CD4-positive, CD25-positive, alpha-beta regulatory T cell (primary cell): ENCODE results near the gene ITGB5. TPM values are rescaled to one million over a fixed set of nuclear protein-coding genes. Genes with fewer than 3 reads are reported as not detected.
A peak's percentile ranks its signal among the peaks of the same experiment; 100 is the strongest.
"Not testable (repeated sequence)": the region's sequence is repeated elsewhere in the genome, so short reads cannot be mapped to it uniquely, and the experiment has no call there.

Source experiments
- ATAC-seq, 2 donors: fragments of 150-1000 bp; cut with Tn5 transposase; one replicate each; pipeline ENCODE4 v1.10.0; 2021; ENCODE audit warnings: low read depth in 2 of 2, moderate number of reproducible peaks in 2 of 2, moderate library complexity in 1 of 2
- DNase-seq, 3 donors: peaks; one replicate each; pipeline versions ENCODE4 v3.0.0 to v3.0.0-alpha.2; 2012 to 2022; ENCODE audit warnings: mixed read lengths in 1 of 3
- H3K27ac ChIP-seq: one replicate; pipeline ENCODE4 v1.7.0; 2013; ENCODE audit warnings: mild to moderate bottlenecking, low read length; ENCODE audit not compliant: insufficient read depth, poor library complexity, severe bottlenecking
- H3K27me3 ChIP-seq: one replicate; pipeline ENCODE4 v1.7.0; 2013; ENCODE audit warnings: low read length; ENCODE audit not compliant: control insufficient read depth, insufficient read depth
- H3K36me3 ChIP-seq: one replicate; pipeline ENCODE4 v1.7.0; 2013; ENCODE audit warnings: mild to moderate bottlenecking, low read length, moderate library complexity; ENCODE audit not compliant: control insufficient read depth, insufficient read depth
- H3K4me1 ChIP-seq: 2 replicates; pipeline ENCODE4 v1.7.0; 2013; ENCODE audit warnings: mild to moderate bottlenecking, low read length; ENCODE audit not compliant: insufficient read depth, control insufficient read depth, poor library complexity, severe bottlenecking
- H3K4me3 ChIP-seq: one replicate; pipeline ENCODE4 v1.7.0; 2013; ENCODE audit warnings: low read depth, mild to moderate bottlenecking, low read length, moderate library complexity
- H3K9me3 ChIP-seq, 2 experiments: 1 replicate in 1 of 2; 2 replicates in 1 of 2; pipeline ENCODE4 v1.7.0; 2013; ENCODE audit warnings: low read length in 2 of 2, mild to moderate bottlenecking in 1 of 2, moderate library complexity in 1 of 2; ENCODE audit not compliant: control insufficient read depth in 2 of 2
- H3K27ac Mint-ChIP-seq, 3 donors: one replicate each; pipeline ENCODE4 v1.8.0; 2020 to 2022; ENCODE audit warnings: mild to moderate bottlenecking in 3 of 3, mixed read lengths in 3 of 3, moderate library complexity in 2 of 3
- H3K27me3 Mint-ChIP-seq: one replicate; pipeline ENCODE4 v1.8.0; 2022; ENCODE audit warnings: mild to moderate bottlenecking, mixed read lengths
- H3K36me3 Mint-ChIP-seq: one replicate; pipeline ENCODE4 v1.8.0; 2020; ENCODE audit warnings: mixed read lengths
- H3K4me1 Mint-ChIP-seq, 4 donors: one replicate each; pipeline ENCODE4 v1.8.0; 2020 to 2022; ENCODE audit warnings: mixed read lengths in 4 of 4, mild to moderate bottlenecking in 1 of 4
- H3K4me3 Mint-ChIP-seq, 4 donors: one replicate each; pipeline ENCODE4 v1.8.0; 2020 to 2022; ENCODE audit warnings: mild to moderate bottlenecking in 4 of 4, mixed read lengths in 4 of 4, moderate library complexity in 3 of 4
- H3K9me3 Mint-ChIP-seq, 7 donors: one replicate each; pipeline ENCODE4 v1.8.0; 2020 to 2022; ENCODE audit warnings: mixed read lengths in 7 of 7, mild to moderate bottlenecking in 3 of 7, moderate library complexity in 2 of 7
- polyA plus RNA-seq, 4 donors: library from polyadenylated mRNA; unstranded; fragments of 300-500 nt; fragmentation: Illumina TruSeq; gene quantifications; one replicate each; pipeline ENCODE4 v1.2.3, GENCODE V29; 2021
- total RNA-seq: library from RNA; stranded (reverse); gene quantifications from one replicate; pipeline ENCODE4 v1.2.3, GENCODE V29; 2022

The ITGB5 gene
- total and polyA plus RNA-seq, 5 donors from 2014 or later, result 0.15 to 4.5 (median 0.20) TPM; not detected in 1

DNA sequence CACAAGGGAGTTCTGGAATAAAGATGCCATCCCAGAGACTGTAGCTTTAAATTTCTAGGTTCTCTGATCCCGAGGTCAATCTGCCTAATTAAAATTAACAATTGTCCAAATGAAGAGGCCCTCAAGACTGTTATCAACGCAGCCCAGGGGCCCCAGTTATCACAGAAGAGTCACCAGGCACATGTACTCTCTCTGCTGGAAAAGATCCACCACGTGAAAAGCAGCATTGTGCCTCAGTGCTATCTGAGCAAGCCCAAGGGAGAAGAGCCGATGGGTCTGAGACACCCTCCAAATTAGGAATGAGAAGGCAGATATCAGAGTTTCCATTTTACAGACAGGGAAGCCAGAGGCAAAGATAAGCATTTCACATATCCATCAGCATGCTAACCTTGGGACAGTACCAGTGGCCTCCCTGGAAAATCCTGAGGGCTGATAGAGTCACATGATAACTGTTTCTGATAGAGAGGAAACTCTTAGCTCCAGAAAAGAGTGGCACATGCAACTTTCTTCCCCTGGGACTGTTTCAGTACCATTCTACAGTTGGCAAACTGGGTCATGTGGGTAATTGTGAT lies 55.5 kb downstream of the ITGB5 start:
- ATAC-seq (no peak), DNase-seq (no peak)
- Mint-ChIP-seq H3K4me1 (peaks cover 0 to 25% (median 10%) of the 10 kb centered on the region in 4 donors), H3K9me3 (peaks cover 0 to 3% (median 0%) of the 10 kb centered on the region in 7 donors), H3K27ac (no peak overlapping the region), H3K27me3 (peaks cover 32% of the 10 kb centered on the region), H3K36me3 (no peaks in the 10 kb centered on the region), H3K4me3 (no peak overlapping the region)
- Histone ChIP-seq H3K9me3 (no peaks in the 10 kb centered on the region), H3K36me3 (no peaks in the 10 kb centered on the region), H3K27me3 (peaks cover 4% of the 10 kb centered on the region), H3K27ac (no peak overlapping the region), H3K4me3 (no peak overlapping the region), H3K4me1 (peaks cover 14% of the 10 kb centered on the region)

DNA sequence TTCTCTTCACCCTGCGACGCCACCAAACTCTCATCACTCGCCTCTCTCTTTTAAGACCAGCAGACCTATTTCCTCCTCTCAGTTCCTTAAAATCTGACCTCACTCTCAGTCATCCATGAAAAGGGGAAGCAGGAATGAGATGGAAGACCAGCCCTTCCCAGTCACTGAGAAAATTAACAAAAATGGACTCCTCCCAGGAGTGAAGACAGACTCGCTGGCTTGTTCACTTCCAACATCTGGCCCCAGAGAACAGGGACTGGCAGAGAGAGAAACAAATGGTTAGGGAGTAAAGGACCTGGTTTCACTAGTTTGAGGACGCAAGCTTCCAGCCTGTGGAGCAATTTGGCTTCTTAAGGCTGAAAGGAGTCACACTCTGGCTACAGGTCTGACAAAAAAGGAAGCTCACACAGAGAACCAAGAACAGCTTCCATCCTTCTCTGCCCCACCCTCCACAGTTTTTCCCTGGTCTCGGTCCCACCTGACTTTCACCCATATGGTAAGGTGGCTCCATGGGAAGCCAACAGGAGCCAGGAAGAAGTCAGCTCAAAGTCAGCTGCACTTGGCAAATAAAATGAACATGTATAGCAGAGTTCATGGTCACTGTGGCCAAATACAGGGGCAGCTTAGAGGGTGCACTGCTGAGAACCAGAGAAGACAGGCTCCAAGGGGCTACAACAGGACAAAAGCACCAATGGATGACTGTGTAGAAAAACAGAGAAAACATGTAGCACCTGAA lies 57.2 kb downstream of the ITGB5 start:
- Mint-ChIP-seq H3K4me1 (peaks cover 0 to 13% (median 4%) of the 10 kb centered on the region in 4 donors), H3K27ac (peak overlapping the region in 2 of 3 donors; percentile 0 to 74), H3K4me3 (no peak overlapping the region), H3K27me3 (peaks cover 31% of the 10 kb centered on the region), H3K9me3 (peaks cover 0 to 3% (median 0%) of the 10 kb centered on the region in 7 donors), H3K36me3 (no peaks in the 10 kb centered on the region)
- H3K4me3 ChIP-seq, result no peak overlapping the region
- H3K9me3 ChIP-seq, result no peaks in the 10 kb centered on the region
- no peaks in the 10 kb centered on the region for H3K36me3 ChIP-seq
- H3K27me3 ChIP-seq, result peaks cover 6% of the 10 kb centered on the region
- H3K4me1 ChIP-seq, result peaks cover 4% of the 10 kb centered on the region
- no peak overlapping the region for H3K27ac ChIP-seq
- DNase-seq (no peak), ATAC-seq (no peak)

DNA sequence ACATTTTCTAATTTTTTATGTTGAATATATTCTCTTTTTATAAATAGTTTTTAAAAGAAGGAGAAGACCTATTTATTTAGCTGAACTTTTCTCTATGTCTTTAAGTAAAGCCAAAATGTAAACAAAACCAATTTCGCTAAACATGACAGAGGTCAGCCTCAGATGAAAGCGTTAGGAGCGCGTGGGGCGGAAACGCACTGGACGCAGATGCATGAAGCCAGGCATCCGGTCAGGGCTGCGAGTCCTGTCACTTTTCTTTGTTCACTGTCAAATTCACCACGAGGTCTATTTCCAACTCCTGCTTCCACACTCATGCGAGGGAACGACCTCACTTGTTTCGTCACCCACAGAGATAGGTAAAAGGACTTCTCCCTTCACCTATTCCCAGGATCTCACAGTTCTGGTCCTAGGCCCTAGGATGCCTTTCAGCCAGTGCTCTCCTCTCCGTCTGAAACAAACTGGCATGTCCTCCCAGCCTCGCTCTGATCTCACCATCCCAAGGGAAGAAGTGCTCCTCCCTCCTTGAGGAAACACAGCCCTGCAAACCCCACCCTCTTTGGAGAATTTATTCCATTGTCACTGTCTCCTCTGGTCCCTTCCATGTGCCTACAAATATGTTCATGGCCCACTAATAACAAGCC lies 57.9 kb downstream of the ITGB5 start:
- Mint-ChIP-seq H3K27me3 (peaks cover 33% of the 10 kb centered on the region), H3K4me3 (no peak overlapping the region), H3K9me3 (peaks cover 0 to 3% (median 0%) of the 10 kb centered on the region in 7 donors), H3K27ac (peak overlapping the region in 2 of 3 donors; percentile 0 to 74), H3K4me1 (peaks cover 0 to 9% (median 1%) of the 10 kb centered on the region in 4 donors), H3K36me3 (no peaks in the 10 kb centered on the region)
- Histone ChIP-seq H3K4me3 (no peak overlapping the region), H3K9me3 (no peaks in the 10 kb centered on the region), H3K27ac (no peak overlapping the region), H3K4me1 (no peaks in the 10 kb centered on the region), H3K36me3 (no peaks in the 10 kb centered on the region), H3K27me3 (peaks cover 6% of the 10 kb centered on the region)
- no peak for DNase-seq
- no peak for ATAC-seq

- peaks cover 25% of the 10 kb centered on the region for H3K27me3 Mint-ChIP-seq
- not testable (repeated sequence) for H3K36me3 ChIP-seq, H3K9me3 ChIP-seq, H3K4me3 ChIP-seq, DNase-seq, H3K27me3 ChIP-seq, H3K27ac Mint-ChIP-seq, H3K4me1 ChIP-seq, ATAC-seq, H3K4me3 Mint-ChIP-seq, H3K27ac ChIP-seq, H3K4me1 Mint-ChIP-seq, H3K9me3 Mint-ChIP-seq, H3K36me3 Mint-ChIP-seq
Measured at GRCh38 chr3:124827476-124828206, 59.5 kb downstream of the ITGB5 start.

- H3K27me3 Mint-ChIP-seq, result peaks cover 25% of the 10 kb centered on the region
- DNase-seq (no peak), ATAC-seq (no peak)
- H3K27me3 ChIP-seq, result peaks cover 6% of the 10 kb centered on the region
- no peak overlapping the region for H3K27ac ChIP-seq
- no peaks in the 10 kb centered on the region for H3K9me3 Mint-ChIP-seq
- no peaks in the 10 kb centered on the region for H3K36me3 Mint-ChIP-seq
- no peaks in the 10 kb centered on the region for H3K9me3 ChIP-seq
- H3K4me1 ChIP-seq, result no peaks in the 10 kb centered on the region
- H3K4me1 Mint-ChIP-seq, result no peaks in the 10 kb centered on the region
- no peak overlapping the region for H3K4me3 ChIP-seq
- peak overlapping the region in 1 of 3 donors; percentile 34 for H3K27ac Mint-ChIP-seq
- no peaks in the 10 kb centered on the region for H3K36me3 ChIP-seq
- no peak overlapping the region for H3K4me3 Mint-ChIP-seq
Measured at GRCh38 chr3:124826703-124827102, 60.5 kb downstream of the ITGB5 start.

GRCh38 chr3:124824286-124824915 lies 62.8 kb downstream of the ITGB5 start:
- peaks cover 6% of the 10 kb centered on the region for H3K27me3 ChIP-seq
- H3K36me3 Mint-ChIP-seq, result no peaks in the 10 kb centered on the region
- H3K9me3 Mint-ChIP-seq, result no peaks in the 10 kb centered on the region
- H3K36me3 ChIP-seq, result no peaks in the 10 kb centered on the region
- peaks cover 14% of the 10 kb centered on the region for H3K27me3 Mint-ChIP-seq
- H3K9me3 ChIP-seq, result no peaks in the 10 kb centered on the region
- no peak overlapping the region for H3K4me3 Mint-ChIP-seq
- H3K27ac ChIP-seq, result no peak overlapping the region
- no peak overlapping the region for H3K27ac Mint-ChIP-seq
- DNase-seq (no peak), ATAC-seq (no peak)
- H3K4me1 Mint-ChIP-seq, result no peaks in the 10 kb centered on the region
- no peaks in the 10 kb centered on the region for H3K4me1 ChIP-seq
- no peak overlapping the region for H3K4me3 ChIP-seq

DNA sequence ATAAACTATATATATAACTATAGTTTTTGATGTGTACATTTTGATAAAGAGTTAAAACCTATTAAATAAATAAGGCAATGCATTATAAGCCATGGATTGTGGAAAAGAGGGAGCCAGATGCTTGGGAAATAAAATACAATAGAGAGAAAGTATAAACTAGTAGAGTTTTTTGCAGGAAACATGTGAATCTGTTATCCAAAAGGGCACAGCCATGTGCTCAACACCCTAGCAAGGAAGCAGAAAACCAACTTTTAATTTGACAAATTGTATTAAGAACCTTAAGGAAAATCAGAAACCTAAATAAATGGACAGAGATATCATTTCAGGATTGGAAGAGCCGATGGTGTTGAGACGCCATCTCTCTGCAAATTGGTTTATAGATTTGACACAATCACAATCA lies 63.5 kb downstream of the ITGB5 start:
- Mint-ChIP-seq H3K27me3 (peaks cover 14% of the 10 kb centered on the region), H3K4me3 (no peak overlapping the region), H3K4me1 (no peaks in the 10 kb centered on the region), H3K9me3 (no peaks in the 10 kb centered on the region), H3K36me3 (no peaks in the 10 kb centered on the region), H3K27ac (no peak overlapping the region)
- Histone ChIP-seq H3K27me3 (peaks cover 6% of the 10 kb centered on the region), H3K9me3 (no peaks in the 10 kb centered on the region), H3K4me3 (no peak overlapping the region), H3K36me3 (no peaks in the 10 kb centered on the region), H3K4me1 (no peaks in the 10 kb centered on the region), H3K27ac (no peak overlapping the region)
- ATAC-seq, result no peak
- DNase-seq, result no peak
